Cardiac muscle cell (in vitro differentiated cells and primary cell): ENCODE data around the gene ST6GALNAC3. TPM values are rescaled to one million over a fixed set of nuclear protein-coding genes. Genes with fewer than 3 reads are reported as not detected.

ENCODE experiments used
- DNase-seq, 2 donors: peaks; one replicate each; pipeline versions ENCODE4 v3.0.0 to v3.0.0-alpha.2; 2010 to 2017; ENCODE audit warnings: low read depth in 1 of 2, low spot score in 1 of 2
- H3K27ac ChIP-seq: fragments of 200-600 bp; sonication (generic); 2 replicates; pipeline ENCODE4 v1.5.1; 2016
- H3K27me3 ChIP-seq: fragments of 200-600 bp; sonication (generic); 2 replicates; pipeline ENCODE4 v1.6.0; 2016; ENCODE audit warnings: control low read depth
- H3K36me3 ChIP-seq: fragments of 200-600 bp; sonication (generic); 2 replicates; pipeline ENCODE4 v1.5.1; 2016; ENCODE audit warnings: control low read depth
- H3K4me1 ChIP-seq: fragments of 200-600 bp; sonication (generic); 2 replicates; pipeline ENCODE4 v1.8.1; 2017; ENCODE audit warnings: low read depth, mild to moderate bottlenecking, mixed run types
- H3K4me3 ChIP-seq: fragments of 200-600 bp; sonication (generic); 2 replicates; pipeline ENCODE4 v1.5.1; 2016; ENCODE audit warnings: mild to moderate bottlenecking
- H3K9me3 ChIP-seq: fragments of 200-600 bp; sonication (generic); 2 replicates; pipeline ENCODE4 v1.5.1; 2017; ENCODE audit warnings: low read depth, mild to moderate bottlenecking, control low read depth
- polyA plus RNA-seq: library from polyadenylated mRNA; unstranded; fragments of >200 nt; fragmentation: Nextera tagmentation; extraction: Ambion mirVana; gene quantifications from 2 replicates; pipeline ENCODE4 v1.2.1, GENCODE V29; 2016
- total RNA-seq: library from RNA; depleted of rRNA; stranded (reverse); fragments of >200 nt; gene quantifications from 2 replicates; pipeline ENCODE4 v1.2.3, GENCODE V29; 2016
- TF ChIP-seq, protein P1 (sequence below): IDR thresholded peaks from 2 replicates; pipeline ENCODE4 v1.5.1; 2012; ENCODE audit warnings: low read depth, mild to moderate bottlenecking, low read length

Gene ST6GALNAC3
- total and polyA plus RNA-seq, 2 experiments from 2014 or later = 10.4 to 14.8 TPM

- DNase-seq = no peak
- no peaks in the 10 kb centered on the region for H3K36me3 ChIP-seq
- H3K4me1 ChIP-seq = no peaks in the 10 kb centered on the region
- H3K27me3 ChIP-seq = no peaks in the 10 kb centered on the region
- TF ChIP-seq, protein P1, sequence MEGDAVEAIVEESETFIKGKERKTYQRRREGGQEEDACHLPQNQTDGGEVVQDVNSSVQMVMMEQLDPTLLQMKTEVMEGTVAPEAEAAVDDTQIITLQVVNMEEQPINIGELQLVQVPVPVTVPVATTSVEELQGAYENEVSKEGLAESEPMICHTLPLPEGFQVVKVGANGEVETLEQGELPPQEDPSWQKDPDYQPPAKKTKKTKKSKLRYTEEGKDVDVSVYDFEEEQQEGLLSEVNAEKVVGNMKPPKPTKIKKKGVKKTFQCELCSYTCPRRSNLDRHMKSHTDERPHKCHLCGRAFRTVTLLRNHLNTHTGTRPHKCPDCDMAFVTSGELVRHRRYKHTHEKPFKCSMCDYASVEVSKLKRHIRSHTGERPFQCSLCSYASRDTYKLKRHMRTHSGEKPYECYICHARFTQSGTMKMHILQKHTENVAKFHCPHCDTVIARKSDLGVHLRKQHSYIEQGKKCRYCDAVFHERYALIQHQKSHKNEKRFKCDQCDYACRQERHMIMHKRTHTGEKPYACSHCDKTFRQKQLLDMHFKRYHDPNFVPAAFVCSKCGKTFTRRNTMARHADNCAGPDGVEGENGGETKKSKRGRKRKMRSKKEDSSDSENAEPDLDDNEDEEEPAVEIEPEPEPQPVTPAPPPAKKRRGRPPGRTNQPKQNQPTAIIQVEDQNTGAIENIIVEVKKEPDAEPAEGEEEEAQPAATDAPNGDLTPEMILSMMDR = no peak
- no peak overlapping the region for H3K4me3 ChIP-seq
- no peak overlapping the region for H3K27ac ChIP-seq
- no peaks in the 10 kb centered on the region for H3K9me3 ChIP-seq
Measured at GRCh38 chr1:76170513-76170912, 96.0 kb downstream of the ST6GALNAC3 start.

DNA sequence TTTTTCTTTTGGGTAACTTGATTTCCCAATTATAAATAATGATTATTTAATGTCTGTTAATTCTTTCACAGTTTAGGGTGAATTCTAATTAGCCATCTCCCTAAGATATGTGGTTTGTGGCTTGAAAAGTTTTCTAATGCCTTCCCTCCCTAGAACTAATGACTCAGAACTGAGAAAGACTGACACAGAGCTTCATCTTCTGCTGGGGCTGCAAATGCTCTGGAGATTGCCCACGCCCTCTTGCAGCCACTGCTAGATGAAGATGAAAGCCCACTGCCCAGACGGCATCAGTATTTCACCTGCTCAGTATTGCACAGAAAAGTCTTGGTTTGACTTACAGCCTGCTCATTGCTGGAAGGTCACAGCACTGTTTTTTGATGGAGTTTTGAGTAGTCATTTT lies 101.5 kb downstream of the ST6GALNAC3 start:
- H3K4me1 ChIP-seq = no peaks in the 10 kb centered on the region
- DNase-seq = no peak
- H3K27ac ChIP-seq = no peak overlapping the region
- H3K9me3 ChIP-seq = no peaks in the 10 kb centered on the region
- no peak overlapping the region for H3K4me3 ChIP-seq
- H3K36me3 ChIP-seq = no peaks in the 10 kb centered on the region
- no peaks in the 10 kb centered on the region for H3K27me3 ChIP-seq
- TF ChIP-seq, protein P1 = no peak

DNA sequence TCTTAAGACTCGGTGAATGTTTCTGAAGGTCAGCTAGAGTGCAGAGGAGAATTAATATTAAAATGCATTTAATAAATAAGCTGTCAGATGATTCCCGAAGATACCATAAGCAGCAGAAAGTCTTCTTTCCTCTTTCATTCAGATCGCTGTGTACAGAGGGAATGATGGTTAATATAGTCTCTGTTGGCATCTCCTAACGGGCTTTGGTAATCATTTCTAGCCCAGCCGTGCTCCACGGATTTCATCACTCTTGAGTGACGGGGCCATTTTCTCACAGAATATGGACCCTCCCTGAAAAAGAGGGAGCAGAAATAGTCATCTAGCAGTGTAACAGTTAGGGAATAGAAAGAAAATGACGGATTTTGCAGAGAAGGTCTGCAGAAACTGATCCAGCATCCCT lies 103.1 kb downstream of the ST6GALNAC3 start:
- DNase-seq = no peak
- H3K36me3 ChIP-seq = no peaks in the 10 kb centered on the region
- no peaks in the 10 kb centered on the region for H3K4me1 ChIP-seq
- H3K27me3 ChIP-seq = no peaks in the 10 kb centered on the region
- no peak overlapping the region for H3K27ac ChIP-seq
- TF ChIP-seq, protein P1 = no peak
- no peaks in the 10 kb centered on the region for H3K9me3 ChIP-seq
- no peak overlapping the region for H3K4me3 ChIP-seq

GRCh38 chr1:76179219-76179698 lies 104.7 kb downstream of the ST6GALNAC3 start:
- H3K36me3 ChIP-seq = no peaks in the 10 kb centered on the region
- DNase-seq = no peak
- no peak overlapping the region for H3K4me3 ChIP-seq
- no peaks in the 10 kb centered on the region for H3K27me3 ChIP-seq
- H3K27ac ChIP-seq = no peak overlapping the region
- H3K4me1 ChIP-seq = no peaks in the 10 kb centered on the region
- TF ChIP-seq, protein P1 = no peak
- no peaks in the 10 kb centered on the region for H3K9me3 ChIP-seq

- H3K27me3 ChIP-seq = no peaks in the 10 kb centered on the region
- DNase-seq = no peak
- no peaks in the 10 kb centered on the region for H3K4me1 ChIP-seq
- H3K27ac ChIP-seq = no peak overlapping the region
- H3K36me3 ChIP-seq = no peaks in the 10 kb centered on the region
- H3K9me3 ChIP-seq = no peaks in the 10 kb centered on the region
- TF ChIP-seq, protein P1 = no peak
- no peak overlapping the region for H3K4me3 ChIP-seq
Measured at GRCh38 chr1:76185207-76185606, 110.7 kb downstream of the ST6GALNAC3 start.
